ENCODE results near the gene NUP93.
"Not testable (repeated sequence)": the region's sequence is repeated elsewhere in the genome, so short reads cannot be mapped to it uniquely, and the experiment has no call there.

NUP93 gene

GRCh38 chr16:56807011-56807675 is 77.2 kb downstream of the NUP93 start:
- no peak overlapping the region for H3K4me3 ChIP-seq (ENCODE audit: low read depth, low read length)

GRCh38 chr16:56807676-56808067 is 77.7 kb downstream of the NUP93 start:
- H3K4me3 ChIP-seq (ENCODE audit: low read depth, low read length), result not testable (repeated sequence)

More at GRCh38 chr16:56807011-56807675, 77.2 kb downstream of the NUP93 start:
- TF ChIP-seq CTCF (IDR thresholded peaks at IDR 0.05; ENCODE audit: low read depth, low read length), result no peak

- TF ChIP-seq CTCF (IDR thresholded peaks at IDR 0.05; ENCODE audit: low read depth, low read length), result no peak
- no peak overlapping the region for H3K4me3 ChIP-seq (ENCODE audit: low read depth, low read length)
These were observed 81.0 kb downstream of the NUP93 start for GRCh38 chr16:56810954-56811353.

- not testable (repeated sequence) for H3K4me3 ChIP-seq (ENCODE audit: low read depth, low read length)
These were observed 81.7 kb downstream of the NUP93 start for GRCh38 chr16:56811602-56812001.

- no peak for TF ChIP-seq CTCF (IDR thresholded peaks at IDR 0.05; ENCODE audit: low read depth, low read length)
- H3K4me3 ChIP-seq (ENCODE audit: low read depth, low read length), result no peak overlapping the region
These were observed 83.0 kb downstream of the NUP93 start for GRCh38 chr16:56812884-56813283.

GRCh38 chr16:56814537-56815432 is 84.9 kb downstream of the NUP93 start:
- no peak overlapping the region for H3K4me3 ChIP-seq (ENCODE audit: low read depth, low read length)
- TF ChIP-seq CTCF (IDR thresholded peaks at IDR 0.05; ENCODE audit: low read depth, low read length), result no peak

- no peak for TF ChIP-seq CTCF (IDR thresholded peaks at IDR 0.05; ENCODE audit: low read depth, low read length)
- H3K4me3 ChIP-seq (ENCODE audit: low read depth, low read length), result no peak overlapping the region
These were observed 85.8 kb downstream of the NUP93 start for GRCh38 chr16:56815721-56816120.

- no peak overlapping the region for H3K4me3 ChIP-seq (ENCODE audit: low read depth, low read length)
- TF ChIP-seq CTCF (IDR thresholded peaks at IDR 0.05; ENCODE audit: low read depth, low read length), result no peak
These were observed 87.1 kb downstream of the NUP93 start for GRCh38 chr16:56817056-56817455.

Data from WI38 (cell line).